Aorta (tissue), 5 donors: ENCODE results near the gene AK8. TPM values are rescaled to one million over a fixed set of nuclear protein-coding genes. Genes with fewer than 3 reads are reported as not detected.

Source experiments
- ATAC-seq: fragments of 200-7000 bp; cut with Tn5 transposase; one replicate; pipeline ENCODE4 v1.9.1; 2022; ENCODE audit warnings: moderate library complexity; ENCODE audit not compliant: low FRiP score
- DNase-seq, 2 donors: peaks; one replicate each; pipeline ENCODE4 v3.0.0-alpha.2; 2020
- H3K27ac ChIP-seq, 2 donors: one replicate each; pipeline ENCODE4 v1.5.1; 2013; ENCODE audit warnings: low read length in 2 of 2, mild to moderate bottlenecking in 2 of 2, moderate library complexity in 2 of 2, control low read depth in 1 of 2, inconsistent platforms in 1 of 2, low read depth in 1 of 2
- H3K27me3 ChIP-seq, 2 donors: one replicate each; pipeline ENCODE4 v1.6.1; 2013; ENCODE audit warnings: control low read depth in 1 of 2, low read length in 1 of 2, mild to moderate bottlenecking in 1 of 2, moderate library complexity in 1 of 2; ENCODE audit not compliant: insufficient read depth in 2 of 2, control insufficient read depth in 1 of 2
- H3K36me3 ChIP-seq, 2 donors: one replicate each; pipeline ENCODE4 v1.6.1; 2013; ENCODE audit warnings: control low read depth in 1 of 2, low read length in 1 of 2, mild to moderate bottlenecking in 1 of 2; ENCODE audit not compliant: insufficient read depth in 2 of 2, control insufficient read depth in 1 of 2
- H3K4me1 ChIP-seq, 2 donors: one replicate each; pipeline ENCODE4 v1.6.1; 2013; ENCODE audit warnings: low read length in 2 of 2, control low read depth in 1 of 2, mild to moderate bottlenecking in 1 of 2, moderate library complexity in 1 of 2; ENCODE audit not compliant: insufficient read depth in 2 of 2, control insufficient read depth in 1 of 2
- H3K4me3 ChIP-seq, 2 donors: one replicate each; pipeline ENCODE4 v1.5.1; 2013; ENCODE audit warnings: low read length in 2 of 2, control low read depth in 1 of 2, mild to moderate bottlenecking in 1 of 2
- H3K9me3 ChIP-seq: one replicate; pipeline ENCODE4 v1.6.1; 2013; ENCODE audit warnings: mild to moderate bottlenecking, low read length; ENCODE audit not compliant: control insufficient read depth
- WGBS, 2 donors: extraction: QIAGEN DNeasy Blood & Tissue Kit; methylation state at CpG; one replicate each; pipeline ENCODE4 v1.1.7; 2013; 5-methylcytosine and 5-hydroxymethylcytosine counted together
- intact Hi-C, 2 donors: fragments of 100-400 bp; cut with DNase I; formaldehyde crosslinking; loops; one replicate each; pipeline versions ENCODE4 v1.14.2 to v1.15.0; 2022
- polyA plus RNA-seq, 2 donors: library from polyadenylated mRNA; stranded (reverse); fragments of 200-250 nt; gene quantifications; one replicate each; pipeline ENCODE4 v1.2.3, GENCODE V29; 2013
- total RNA-seq, 2 donors: library from RNA; stranded (reverse); fragmentation: NEBNext Ultra II Directional; extraction: Animal tissue kit (Norgen Biotek cat#: 25700); gene quantifications; one replicate each; pipeline ENCODE4 v1.2.1, GENCODE V29; 2021
- donor health status: healthy with polysubstance abuse.
- donor health status: Bipolar disorder and iron deficiency.
- donor health status: DM: no; HTN: no; CAD: no.
- donor health status: DM: no; HTN: no; CAD: no.
- donor health status: DM: yes; HTN: yes; CAD: no.

The AK8 gene
- total and polyA plus RNA-seq, 4 donors: 0.38 to 0.72 (median 0.71) TPM; not detected in 1

DNA sequence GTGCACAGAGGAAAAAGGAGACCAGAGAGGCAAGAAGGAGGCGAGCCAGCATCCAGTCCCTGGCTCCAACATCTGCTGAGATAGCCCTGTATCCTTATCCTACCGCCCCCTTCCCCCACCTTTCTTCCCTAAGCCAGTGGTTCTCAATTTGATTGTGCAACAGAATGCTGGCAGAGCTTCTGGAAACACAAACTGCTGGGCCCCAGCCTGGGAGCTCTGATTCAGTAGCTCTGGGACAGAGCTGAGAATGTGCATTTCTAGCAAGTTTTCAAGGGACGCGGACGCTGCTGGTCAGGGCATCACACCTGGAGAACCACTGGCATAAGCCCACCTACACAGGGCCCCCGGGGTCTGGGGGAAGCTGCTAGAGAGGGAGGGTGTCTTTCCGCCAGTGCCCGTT, 21.1 kb downstream of the AK8 start:
- Histone ChIP-seq H3K4me1 (no peaks in the 10 kb centered on the region), H3K27me3 (no peaks in the 10 kb centered on the region), H3K27ac (no peak overlapping the region), H3K36me3 (no peaks in the 10 kb centered on the region), H3K4me3 (no peak overlapping the region), H3K9me3 (no peaks in the 10 kb centered on the region)
- DNase-seq (peak in 1 of 2 donors; percentile 69), ATAC-seq (peak; percentile 77)
- 47 to 60% methylated on average over 6 to 8 of the region's 8 CpGs for WGBS, 2 donors
- intact Hi-C loops: no loop called here

DNA sequence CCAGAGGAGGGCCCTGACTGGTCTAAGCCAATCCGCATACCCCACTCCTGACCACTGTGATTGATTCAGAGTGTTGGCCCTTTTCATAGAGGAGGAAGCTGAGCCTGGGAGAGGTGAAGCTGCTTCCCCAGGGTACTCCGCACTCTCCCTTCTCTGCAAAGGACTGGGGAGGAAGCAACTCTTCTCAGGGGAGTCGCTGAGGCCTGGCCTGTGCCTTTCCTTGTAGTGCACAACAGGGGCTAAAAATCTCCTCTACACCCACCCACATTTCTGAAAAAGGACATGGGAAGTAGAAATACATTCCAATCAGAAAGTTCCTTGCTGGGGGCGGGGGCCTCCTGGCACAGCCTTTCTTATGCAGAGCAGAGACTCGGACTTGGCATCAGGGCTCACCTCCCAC, 22.2 kb downstream of the AK8 start:
- Histone ChIP-seq H3K9me3 (no peaks in the 10 kb centered on the region), H3K4me3 (no peak overlapping the region), H3K27me3 (no peaks in the 10 kb centered on the region), H3K4me1 (no peaks in the 10 kb centered on the region), H3K36me3 (no peaks in the 10 kb centered on the region), H3K27ac (no peak overlapping the region)
- DNase-seq (no peak), ATAC-seq (no peak)
- intact Hi-C loops: no loop called here
- 76 to 81% methylated on average over 5 of the region's 5 CpGs for WGBS, 2 donors

DNA sequence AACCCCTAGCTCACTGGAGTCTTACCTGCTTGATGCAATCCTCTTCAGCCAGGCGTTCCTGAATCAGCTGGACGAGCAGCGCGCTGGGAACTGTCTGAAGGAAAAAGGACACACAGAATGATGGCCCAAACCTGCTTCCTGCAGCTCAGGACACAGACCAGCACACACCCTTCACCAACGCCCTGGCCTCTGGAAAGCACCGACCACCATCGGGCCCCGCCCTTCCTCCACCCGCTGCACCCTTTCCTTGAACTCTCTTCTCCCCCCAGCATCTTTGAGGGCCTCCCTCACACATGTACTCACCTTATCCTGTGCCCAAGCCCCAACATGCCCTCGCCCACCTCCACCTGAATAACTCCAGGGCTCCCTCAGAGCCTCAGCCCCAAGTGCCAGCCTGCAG, 23.3 kb downstream of the AK8 start:
- Histone ChIP-seq H3K36me3 (no peaks in the 10 kb centered on the region), H3K4me1 (no peaks in the 10 kb centered on the region), H3K27me3 (no peaks in the 10 kb centered on the region), H3K27ac (no peak overlapping the region), H3K4me3 (no peak overlapping the region), H3K9me3 (no peaks in the 10 kb centered on the region)
- intact Hi-C loops: no loop called here
- ATAC-seq (no peak), DNase-seq (peak in 1 of 2 donors; percentile 39)
- 90 to 92% methylated on average over 10 of the region's 10 CpGs for whole genome bisulfite sequencing, 2 donors

DNA sequence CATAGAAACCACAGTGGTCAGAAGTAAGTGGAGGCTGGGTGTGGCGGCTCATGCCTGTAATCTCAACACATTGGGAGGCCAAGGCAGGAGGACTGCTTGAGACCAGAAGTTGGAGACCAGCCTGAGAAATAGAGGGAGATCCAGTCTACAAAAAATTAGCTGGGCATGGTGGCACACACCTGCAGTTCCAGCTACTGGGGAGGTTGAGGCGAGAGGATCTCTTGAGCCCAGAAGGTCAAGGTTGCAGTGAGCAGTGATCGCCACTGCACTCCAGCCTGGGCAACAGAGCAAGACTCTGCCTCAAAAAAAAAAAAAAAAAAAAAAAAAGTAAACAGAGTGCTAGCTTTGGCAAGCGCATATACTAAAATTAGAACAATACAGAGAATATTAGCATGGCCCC, 24.6 kb downstream of the AK8 start:
- H3K4me1 ChIP-seq: no peaks in the 10 kb centered on the region
- no peaks in the 10 kb centered on the region for H3K9me3 ChIP-seq
- peak in 1 of 2 donors; percentile 22 for DNase-seq
- ATAC-seq: no peak
- H3K36me3 ChIP-seq: no peaks in the 10 kb centered on the region
- no peaks in the 10 kb centered on the region for H3K27me3 ChIP-seq
- intact Hi-C loops: no loop called here
- no peak overlapping the region for H3K4me3 ChIP-seq
- WGBS, 2 donors: 83 to 84% methylated on average over 4 of the region's 4 CpGs
- no peak overlapping the region for H3K27ac ChIP-seq

DNA sequence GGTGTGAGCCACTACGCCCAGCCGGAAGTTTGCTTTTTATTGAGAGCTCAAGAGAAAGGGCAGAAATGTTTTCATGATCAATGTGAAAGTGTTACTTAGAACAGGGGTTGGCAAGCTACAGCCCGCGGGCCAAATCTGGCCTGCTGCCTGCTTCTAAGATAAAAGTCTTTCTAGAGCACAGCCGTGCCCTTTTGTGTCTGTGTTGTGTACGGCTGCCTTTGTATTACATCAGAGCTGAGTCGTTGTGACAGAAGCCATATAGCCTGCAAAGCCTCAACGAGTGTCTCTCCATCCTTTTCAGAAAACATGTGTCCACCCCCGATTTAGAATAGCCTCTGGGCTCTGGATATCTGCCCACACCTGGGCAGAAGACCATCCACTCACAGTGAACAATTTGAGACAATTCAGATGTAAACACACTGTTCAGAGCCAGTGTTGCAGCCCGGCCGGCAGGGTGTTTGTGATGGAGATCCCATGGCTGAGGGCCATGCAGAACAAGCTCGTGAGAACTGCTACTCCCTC, 28.8 kb downstream of the AK8 start:
- Histone ChIP-seq H3K27ac (no peak overlapping the region), H3K9me3 (no peaks in the 10 kb centered on the region), H3K4me3 (no peak overlapping the region), H3K4me1 (no peaks in the 10 kb centered on the region), H3K27me3 (no peaks in the 10 kb centered on the region), H3K36me3 (no peaks in the 10 kb centered on the region)
- ATAC-seq (no peak), DNase-seq (peak in 1 of 2 donors; percentile 33)
- WGBS, 2 donors: 39 to 41% methylated on average over 12 of the region's 12 CpGs
- intact Hi-C loops: no loop called here

DNA sequence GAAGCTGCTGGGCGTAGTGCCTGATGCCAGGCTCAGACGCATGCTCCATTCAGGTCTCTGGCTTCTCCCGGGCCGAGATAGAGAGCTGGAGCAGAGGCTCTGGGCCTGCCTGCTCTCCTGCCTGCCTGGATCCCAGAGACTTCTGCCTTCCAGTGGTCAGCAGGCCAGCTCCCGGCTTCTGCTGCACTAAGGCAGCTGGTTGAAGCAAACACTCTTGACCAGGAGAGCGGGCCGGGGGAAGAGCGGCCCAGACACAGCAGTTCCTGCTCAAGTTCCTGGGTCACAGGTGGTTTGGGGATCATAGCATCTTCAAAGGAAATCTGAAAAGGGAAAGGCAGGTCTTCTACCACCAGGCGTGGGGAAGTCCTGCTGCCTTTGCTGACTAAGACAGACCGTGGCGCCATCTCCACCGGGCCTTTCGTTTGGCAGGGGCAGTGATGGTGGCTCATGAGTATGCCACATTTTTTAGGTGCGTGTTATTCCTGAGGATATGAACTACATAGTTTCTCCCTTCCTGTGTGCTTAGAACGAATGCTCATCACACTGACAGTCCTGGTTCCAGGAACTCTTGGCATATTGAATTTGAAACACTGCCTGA, 31.1 kb downstream of the AK8 start:
- Histone ChIP-seq H3K27ac (no peak overlapping the region), H3K36me3 (no peaks in the 10 kb centered on the region), H3K4me1 (no peaks in the 10 kb centered on the region), H3K27me3 (no peaks in the 10 kb centered on the region), H3K4me3 (no peak overlapping the region), H3K9me3 (no peaks in the 10 kb centered on the region)
- 84 to 87% methylated on average over 15 of the region's 15 CpGs for WGBS, 2 donors
- no peak for ATAC-seq
- intact Hi-C loops: no loop called here
- peak in 1 of 2 donors; percentile 68 for DNase-seq

DNA sequence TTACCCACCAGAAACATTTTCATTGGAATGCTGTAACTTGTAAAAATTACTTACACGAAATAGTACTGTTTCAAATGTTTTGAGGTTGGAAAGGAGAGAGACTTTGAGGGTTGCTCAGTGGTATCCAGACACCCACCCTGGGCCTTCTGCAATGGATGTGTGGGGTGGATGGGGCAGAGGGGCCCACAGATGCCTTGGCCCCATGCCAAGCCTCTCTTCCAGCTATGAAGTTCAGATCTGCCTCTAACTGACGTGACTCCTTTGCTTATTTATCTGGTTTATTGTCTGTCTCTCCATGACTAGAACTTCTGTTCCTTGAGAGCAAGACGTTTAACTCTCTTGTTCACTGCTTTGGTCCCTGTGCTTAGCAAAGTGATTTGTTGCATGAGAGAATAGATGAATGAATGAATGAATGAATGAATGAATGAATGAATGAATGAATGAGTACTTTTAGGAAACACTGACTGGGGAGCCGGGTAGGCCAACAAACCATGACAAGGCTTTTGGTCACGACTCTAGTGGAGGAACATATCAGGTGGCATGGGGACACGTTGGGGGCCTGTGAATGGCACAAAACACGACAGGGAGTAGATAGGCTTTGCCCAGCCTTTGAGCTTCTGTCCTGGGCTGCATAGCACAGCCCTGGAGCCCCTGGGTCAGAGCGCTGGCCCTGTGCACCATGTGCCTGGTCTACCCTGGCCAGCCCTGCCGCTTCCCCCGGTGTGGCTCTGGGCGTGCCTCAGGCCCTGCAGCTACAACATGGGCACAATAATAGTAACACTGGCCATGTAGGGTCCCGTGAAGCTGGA, 31.8 kb downstream of the AK8 start:
- ATAC-seq (no peak), DNase-seq (peak in 1 of 2 donors; percentile 38)
- no peak overlapping the region for H3K27ac ChIP-seq
- H3K36me3 ChIP-seq: no peaks in the 10 kb centered on the region
- H3K4me1 ChIP-seq: no peaks in the 10 kb centered on the region
- 82 to 83% methylated on average over 12 of the region's 12 CpGs for WGBS, 2 donors
- no peak overlapping the region for H3K4me3 ChIP-seq
- H3K9me3 ChIP-seq: no peaks in the 10 kb centered on the region
- no peaks in the 10 kb centered on the region for H3K27me3 ChIP-seq
- intact Hi-C loops: no loop called here

DNA sequence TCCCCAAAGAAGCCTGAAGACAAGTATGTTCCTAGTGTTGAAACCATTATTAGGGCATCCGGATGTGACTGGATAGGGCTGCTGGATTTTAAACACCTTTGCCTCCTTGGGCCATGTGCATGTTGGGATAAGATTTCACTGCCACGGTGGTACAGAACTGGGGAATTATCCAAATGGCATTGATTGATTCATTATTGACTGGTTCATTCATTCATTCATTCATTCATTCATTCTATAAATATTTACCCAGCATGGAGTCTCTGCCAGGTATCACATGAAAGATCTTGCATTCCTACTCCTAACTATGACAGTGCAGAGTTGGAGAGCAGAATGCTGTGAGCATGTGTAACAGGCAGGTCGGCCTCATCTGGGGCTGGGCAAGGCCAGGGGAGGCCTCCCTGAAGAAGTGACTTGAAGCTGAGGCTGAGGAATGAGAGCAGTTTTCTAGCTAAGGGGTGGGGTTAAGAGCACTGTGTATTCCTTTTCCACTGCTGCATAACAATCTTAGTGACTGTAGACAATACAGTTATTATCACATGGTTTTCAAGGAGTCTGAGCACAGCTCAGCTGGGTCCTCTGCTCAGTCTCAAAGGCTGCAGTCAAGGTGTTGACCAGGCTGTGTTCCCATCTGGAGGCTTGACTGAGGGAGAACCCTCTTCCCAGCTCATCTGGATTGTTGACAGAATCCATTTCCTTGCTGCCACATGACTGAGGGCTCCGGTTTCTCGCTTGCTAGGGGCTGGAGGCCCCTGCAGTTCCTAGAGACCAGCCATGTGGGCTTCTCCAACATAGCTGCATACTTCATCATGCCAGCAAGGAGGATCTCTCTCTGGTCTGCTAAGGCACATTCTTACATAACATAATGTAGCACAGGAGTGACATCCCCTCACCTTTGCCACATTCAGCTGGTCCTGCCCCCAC, 35.7 kb downstream of the AK8 start:
- Histone ChIP-seq H3K9me3 (no peaks in the 10 kb centered on the region), H3K27me3 (no peaks in the 10 kb centered on the region), H3K4me1 (no peaks in the 10 kb centered on the region), H3K27ac (no peak overlapping the region), H3K4me3 (no peak overlapping the region), H3K36me3 (no peaks in the 10 kb centered on the region)
- ATAC-seq (no peak), DNase-seq (peak in 1 of 2 donors; percentile 15)
- WGBS, 2 donors: 75 to 81% methylated on average over 5 of the region's 5 CpGs
- intact Hi-C loops: no loop called here
